CD4-positive, alpha-beta T cell (primary cell): ENCODE measurements around the gene COL16A1. TPM values are rescaled to one million over a fixed set of nuclear protein-coding genes. Genes with fewer than 3 reads are reported as not detected.

Experiments used
- ATAC-seq: fragments of 200-7000 bp; cut with Tn5 transposase; one replicate; pipeline ENCODE4 v1.10.0; 2022; ENCODE audit warnings: mild to moderate bottlenecking; ENCODE audit not compliant: poor library complexity
- CTCF ChIA-PET: fragments of 350-600 bp; sonication (Branson Sonifier 250); formaldehyde crosslinking; loops from one replicate; lab custom pipeline; 2021; ENCODE audit warnings: antibody characterized with exemption, inconsistent platforms; lab: Charles Lee
- POLR2A ChIA-PET: fragments of 350-600 bp; sonication (Branson Sonifier 250); formaldehyde crosslinking; loops from one replicate; lab custom pipeline; 2021; ENCODE audit warnings: antibody characterized with exemption, inconsistent platforms; lab: Charles Lee
- DNase-seq, 14 experiments: peaks; one replicate each; pipeline ENCODE4 v3.0.0-alpha.2; 2013 to 2020; ENCODE audit warnings: mixed read lengths in 2 of 14
- H3K27ac ChIP-seq, 2 donors: one replicate each; pipeline versions ENCODE4 v1.5.1 to v1.7.0; 2013; ENCODE audit warnings: low read length in 2 of 2, low read depth in 1 of 2, mild to moderate bottlenecking in 1 of 2
- H3K27me3 ChIP-seq, 2 experiments: 1 replicate in 1 of 2; 2 replicates in 1 of 2; pipeline versions ENCODE4 v1.6.1 to v1.7.0; 2013; ENCODE audit warnings: low read length in 2 of 2, control low read depth in 1 of 2, mild to moderate bottlenecking in 1 of 2, moderate library complexity in 1 of 2; ENCODE audit not compliant: insufficient read depth in 2 of 2, control insufficient read depth in 1 of 2
- H3K36me3 ChIP-seq: one replicate; pipeline ENCODE4 v1.6.1; 2013; ENCODE audit warnings: low read length, control low read depth; ENCODE audit not compliant: insufficient read depth
- H3K4me1 ChIP-seq: one replicate; pipeline ENCODE4 v1.6.1; 2013; ENCODE audit warnings: low read length, control low read depth; ENCODE audit not compliant: insufficient read depth
- H3K4me3 ChIP-seq: one replicate; pipeline ENCODE4 v1.5.1; 2013; ENCODE audit warnings: mild to moderate bottlenecking, low read length, moderate library complexity
- H3K9me3 ChIP-seq, 2 experiments: 1 replicate in 1 of 2; 2 replicates in 1 of 2; pipeline versions ENCODE4 v1.6.1 to v1.7.0; 2013; ENCODE audit warnings: low read length in 2 of 2, mild to moderate bottlenecking in 2 of 2, control low read depth in 1 of 2, moderate library complexity in 1 of 2; ENCODE audit not compliant: control insufficient read depth in 1 of 2, insufficient read depth in 1 of 2
- H3K27ac Mint-ChIP-seq: one replicate; pipeline ENCODE4 v1.8.0; 2020; ENCODE audit warnings: mixed read lengths
- H3K27me3 Mint-ChIP-seq: one replicate; pipeline ENCODE4 v1.8.0; 2021; ENCODE audit warnings: mixed read lengths
- H3K36me3 Mint-ChIP-seq: one replicate; pipeline ENCODE4 v1.8.0; 2021; ENCODE audit warnings: low read depth, mixed read lengths
- H3K4me1 Mint-ChIP-seq: one replicate; pipeline ENCODE4 v1.8.0; 2021; ENCODE audit warnings: low read depth, mixed read lengths
- H3K4me3 Mint-ChIP-seq: one replicate; pipeline ENCODE4 v1.8.0; 2020; ENCODE audit warnings: mild to moderate bottlenecking, mixed read lengths
- H3K9me3 Mint-ChIP-seq: one replicate; pipeline ENCODE4 v1.8.0; 2020; ENCODE audit warnings: mixed read lengths
- intact Hi-C, 2 experiments: fragments of 100-400 bp; cut with DNase I in 1 of 2; cut with micrococcal nuclease in 1 of 2; formaldehyde crosslinking; loops; one replicate each; pipeline versions ENCODE4 v1.15.1 to v1.9.0; 2023 to 2025; cut with DNase I, micrococcal nuclease
- total RNA-seq, 174 experiments: library from RNA in 2 of 174; stranded (reverse) in 2 of 174; gene quantifications; one replicate each; pipeline ENCODE4 v1.2.3 and lab custom pipeline; 2021 to 2026
- TF ChIP-seq, protein P1 (sequence below): fragments of 200-600 bp; IDR thresholded peaks from one replicate; pipeline ENCODE4 v1.8.0; 2022; ENCODE audit warnings: antibody characterized with exemption, mild to moderate bottlenecking

COL16A1 gene
- total RNA-seq, 2 experiments from 2014 or later: not detected

DNA sequence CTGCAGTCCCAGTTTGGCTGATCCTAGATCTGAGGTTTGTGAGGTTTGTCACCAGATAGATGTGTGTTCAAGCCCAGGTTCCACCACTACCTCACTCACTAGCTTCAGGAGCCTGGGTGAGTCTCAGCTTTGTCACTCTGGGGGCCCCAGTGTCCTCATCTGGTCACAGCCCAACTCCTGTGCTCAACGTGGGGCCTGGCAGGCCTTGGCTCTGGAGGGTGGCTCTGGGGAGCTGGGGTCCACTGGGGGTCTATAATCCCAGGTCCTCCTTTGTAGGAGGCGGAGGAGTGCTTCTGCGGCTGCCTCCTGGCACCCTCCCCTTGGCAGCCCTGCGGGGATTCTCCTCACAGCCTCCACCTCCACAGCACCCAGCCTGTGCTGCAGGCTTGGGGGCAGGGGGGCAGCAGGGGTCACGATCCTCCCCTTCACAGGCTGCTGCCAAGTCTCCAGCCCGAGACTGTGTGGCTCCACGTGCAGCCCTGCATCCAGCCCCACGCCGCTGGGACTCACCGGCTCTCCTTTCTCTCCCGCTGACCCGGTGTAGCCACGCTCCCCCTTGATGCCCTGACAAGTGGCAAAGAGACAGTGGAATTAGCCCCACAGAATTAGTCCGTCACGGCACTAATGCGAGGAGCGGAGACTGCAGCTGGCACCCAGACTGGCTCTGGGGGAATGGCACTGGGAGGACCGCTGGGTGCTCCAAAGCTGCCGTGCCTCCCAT lies 36.6 kb downstream of the COL16A1 start:
- Histone ChIP-seq H3K4me1 (peaks cover 12% of the 10 kb centered on the region), H3K9me3 (no peaks in the 10 kb centered on the region), H3K27me3 (peaks cover 4 to 16% of the 10 kb centered on the region in 2 experiments), H3K4me3 (no peak overlapping the region), H3K36me3 (no peaks in the 10 kb centered on the region), H3K27ac (no peak overlapping the region)
- intact Hi-C loops: loop anchor here in 1 of 2 experiments (10.0 kb wide), 1 partner anchor 748 kb away; no protein-coding TSS in a partner anchor
- H3K9me3 Mint-ChIP-seq: no peaks in the 10 kb centered on the region
- H3K4me1 Mint-ChIP-seq: peaks cover 9% of the 10 kb centered on the region
- peaks cover 16% of the 10 kb centered on the region for H3K27me3 Mint-ChIP-seq
- no peak for ATAC-seq
- H3K36me3 Mint-ChIP-seq: no peaks in the 10 kb centered on the region
- POLR2A ChIA-PET: interaction anchor here (1.5 kb wide), 1 partner anchor 23 kb away, joined by 3 read pairs; the partner anchor contains the start of gene PEF1
- CTCF ChIA-PET: interaction anchor here (0.6 kb wide), 1 partner anchor 570 kb away, joined by 3 read pairs; no protein-coding TSS in a partner anchor
- TF ChIP-seq, protein P1, sequence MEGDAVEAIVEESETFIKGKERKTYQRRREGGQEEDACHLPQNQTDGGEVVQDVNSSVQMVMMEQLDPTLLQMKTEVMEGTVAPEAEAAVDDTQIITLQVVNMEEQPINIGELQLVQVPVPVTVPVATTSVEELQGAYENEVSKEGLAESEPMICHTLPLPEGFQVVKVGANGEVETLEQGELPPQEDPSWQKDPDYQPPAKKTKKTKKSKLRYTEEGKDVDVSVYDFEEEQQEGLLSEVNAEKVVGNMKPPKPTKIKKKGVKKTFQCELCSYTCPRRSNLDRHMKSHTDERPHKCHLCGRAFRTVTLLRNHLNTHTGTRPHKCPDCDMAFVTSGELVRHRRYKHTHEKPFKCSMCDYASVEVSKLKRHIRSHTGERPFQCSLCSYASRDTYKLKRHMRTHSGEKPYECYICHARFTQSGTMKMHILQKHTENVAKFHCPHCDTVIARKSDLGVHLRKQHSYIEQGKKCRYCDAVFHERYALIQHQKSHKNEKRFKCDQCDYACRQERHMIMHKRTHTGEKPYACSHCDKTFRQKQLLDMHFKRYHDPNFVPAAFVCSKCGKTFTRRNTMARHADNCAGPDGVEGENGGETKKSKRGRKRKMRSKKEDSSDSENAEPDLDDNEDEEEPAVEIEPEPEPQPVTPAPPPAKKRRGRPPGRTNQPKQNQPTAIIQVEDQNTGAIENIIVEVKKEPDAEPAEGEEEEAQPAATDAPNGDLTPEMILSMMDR: no peak
- no peak overlapping the region for H3K4me3 Mint-ChIP-seq
- H3K27ac Mint-ChIP-seq: no peak overlapping the region
- no peak for DNase-seq

DNA sequence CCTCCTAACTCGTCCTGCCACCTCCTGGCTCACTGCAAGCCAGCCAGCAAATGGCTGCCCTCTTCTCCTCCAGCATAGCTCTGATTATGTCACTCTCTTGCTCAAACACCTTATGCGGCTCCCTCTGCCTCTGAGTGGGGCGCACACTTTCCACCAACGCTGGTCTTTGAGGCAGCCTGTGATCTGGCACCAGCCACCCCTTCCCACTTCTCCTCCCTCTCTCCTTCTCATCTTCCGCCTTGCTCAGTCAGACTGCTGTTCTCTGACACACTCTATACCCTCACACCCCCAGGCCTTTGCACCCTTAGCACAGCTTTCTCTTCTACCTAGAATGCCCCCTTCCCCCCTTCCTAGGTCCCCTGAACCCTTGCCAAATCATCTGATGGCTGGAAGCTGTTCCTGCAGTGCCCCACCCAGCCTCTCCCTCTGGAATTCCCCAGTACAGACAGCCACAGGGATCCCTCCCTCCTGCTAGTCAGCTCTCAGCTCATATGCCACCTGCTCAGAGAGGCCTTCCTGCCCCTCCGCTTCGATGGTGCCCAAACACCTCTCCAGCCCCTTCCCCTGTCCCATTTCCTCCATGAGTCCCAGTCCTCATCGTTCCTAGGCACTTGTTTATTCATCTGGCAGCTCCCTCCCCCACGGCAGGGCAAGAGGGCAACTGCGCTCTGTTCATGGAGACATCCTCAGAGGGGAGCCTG lies 37.4 kb downstream of the COL16A1 start:
- peaks cover 16% of the 10 kb centered on the region for H3K27me3 Mint-ChIP-seq
- no peak overlapping the region for H3K27ac Mint-ChIP-seq
- intact Hi-C loops: loop anchor here in 1 of 2 experiments (10.0 kb wide), 1 partner anchor 748 kb away; no protein-coding TSS in a partner anchor
- H3K4me3 Mint-ChIP-seq: no peak overlapping the region
- no peak for ATAC-seq
- no peaks in the 10 kb centered on the region for H3K36me3 ChIP-seq
- H3K27me3 ChIP-seq: peaks cover 4 to 16% of the 10 kb centered on the region in 2 experiments
- no peaks in the 10 kb centered on the region for H3K9me3 ChIP-seq
- H3K4me1 ChIP-seq: peaks cover 12% of the 10 kb centered on the region
- ChIA-PET POLR2A (interaction anchor here (1.5 kb wide), 1 partner anchor 22 kb away, joined by 3 read pairs; the partner anchor contains the start of gene PEF1), CTCF (no interaction called here)
- H3K4me1 Mint-ChIP-seq: peaks cover 9% of the 10 kb centered on the region
- TF ChIP-seq, protein P1: no peak
- H3K9me3 Mint-ChIP-seq: no peaks in the 10 kb centered on the region
- H3K27ac ChIP-seq: no peak overlapping the region
- H3K36me3 Mint-ChIP-seq: no peaks in the 10 kb centered on the region
- DNase-seq: no peak
- H3K4me3 ChIP-seq: no peak overlapping the region

DNA sequence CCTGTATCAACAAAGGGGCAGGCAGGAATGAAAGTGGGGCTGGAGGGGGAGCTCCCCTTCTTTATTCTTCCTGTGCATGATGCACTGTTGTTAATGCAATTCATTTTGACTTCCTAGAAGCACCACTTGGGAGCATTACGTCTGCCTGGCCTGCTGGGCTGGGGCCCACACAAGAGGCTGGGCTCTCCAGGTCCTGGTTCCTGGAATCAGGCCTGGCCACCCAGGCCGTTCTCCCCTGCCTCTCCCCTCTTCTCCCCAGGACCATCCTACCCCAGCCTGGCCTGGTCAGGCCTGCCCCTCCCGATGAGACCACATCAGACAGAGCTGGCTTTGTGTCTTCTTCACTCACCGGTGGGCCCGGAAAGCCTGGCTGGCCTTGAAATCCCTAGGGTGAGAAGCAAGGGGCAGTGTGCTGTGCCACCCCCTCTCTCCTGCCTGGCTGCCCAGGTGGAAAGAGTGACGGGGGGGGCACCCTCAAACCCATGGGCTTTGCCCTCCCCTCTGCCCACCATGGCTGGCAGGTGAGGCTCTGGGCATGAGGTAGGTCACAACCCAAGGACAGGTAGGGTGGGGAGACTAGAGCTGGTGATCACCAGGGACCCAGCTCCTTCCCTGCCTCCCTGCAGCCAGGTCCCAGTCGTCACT lies 38.5 kb downstream of the COL16A1 start:
- CTCF ChIA-PET: interaction anchor here (2.7 kb wide), 1 partner anchor 123 kb away, joined by 16 read pairs; no protein-coding TSS in a partner anchor

More for the DNA sequence above, 38.5 kb downstream of the COL16A1 start:
- Mint-ChIP-seq H3K36me3 (no peaks in the 10 kb centered on the region), H3K9me3 (no peaks in the 10 kb centered on the region), H3K27me3 (peaks cover 15% of the 10 kb centered on the region), H3K4me3 (no peak overlapping the region), H3K27ac (no peak overlapping the region), H3K4me1 (peaks cover 9% of the 10 kb centered on the region)
- Histone ChIP-seq H3K27ac (no peak overlapping the region), H3K9me3 (no peaks in the 10 kb centered on the region), H3K4me1 (peaks cover 8% of the 10 kb centered on the region), H3K27me3 (peaks cover 4 to 11% of the 10 kb centered on the region in 2 experiments), H3K4me3 (no peak overlapping the region), H3K36me3 (no peaks in the 10 kb centered on the region)
- TF ChIP-seq, protein P1: no peak
- POLR2A ChIA-PET: interaction anchor here (1.2 kb wide), 1 partner anchor 124 kb away, joined by 4 read pairs; no protein-coding TSS in a partner anchor
- DNase-seq (no peak), ATAC-seq (no peak)
- intact Hi-C loops: loop anchor here in 1 of 2 experiments (10.0 kb wide), 1 partner anchor 749 kb away; no protein-coding TSS in a partner anchor
